Measurements from ENCODE around the gene AKAP13. TPM values are rescaled to one million over a fixed set of nuclear protein-coding genes. Genes with fewer than 3 reads are reported as not detected.

The AKAP13 gene
- total RNA-seq, 1 donor from 2014 or later = 114 TPM

GRCh38 chr15:85709250-85709649 is 328.8 kb downstream of the AKAP13 start:
- Mint-ChIP-seq H3K27ac (peak overlapping the region; percentile 26), H3K4me3 (ENCODE audit: low read depth) (no peak overlapping the region), H3K27me3 (no peaks in the 10 kb centered on the region), H3K9me3 (ENCODE audit: low read depth) (no peaks in the 10 kb centered on the region), H3K4me1 (ENCODE audit: low read depth) (peaks cover 44% of the 10 kb centered on the region), H3K36me3 (ENCODE audit: insufficient read depth) (peaks cover 17% of the 10 kb centered on the region)
- DNase-seq (ENCODE audit: low spot score, unreplicated experiment) = no peak
- TF ChIP-seq CTCF (IDR thresholded peaks at IDR 0.05; ENCODE audit: unreplicated experiment) = no peak

- H3K36me3 Mint-ChIP-seq (ENCODE audit: insufficient read depth) = peaks cover 20% of the 10 kb centered on the region
- H3K4me1 Mint-ChIP-seq (ENCODE audit: low read depth) = peaks cover 36% of the 10 kb centered on the region
- no peak for DNase-seq (ENCODE audit: low spot score, unreplicated experiment)
- peak overlapping the region; percentile 92 for H3K27ac Mint-ChIP-seq
- no peak for TF ChIP-seq CTCF (IDR thresholded peaks at IDR 0.05; ENCODE audit: unreplicated experiment)
- H3K4me3 Mint-ChIP-seq (ENCODE audit: low read depth) = no peak overlapping the region
- no peaks in the 10 kb centered on the region for H3K9me3 Mint-ChIP-seq (ENCODE audit: low read depth)
- H3K27me3 Mint-ChIP-seq = no peaks in the 10 kb centered on the region
Measured at GRCh38 chr15:85710340-85710842, 330.0 kb downstream of the AKAP13 start.

GRCh38 chr15:85711580-85712192 is 331.3 kb downstream of the AKAP13 start:
- no peak for DNase-seq (ENCODE audit: low spot score, unreplicated experiment)
- Mint-ChIP-seq H3K4me3 (ENCODE audit: low read depth) (no peak overlapping the region), H3K9me3 (ENCODE audit: low read depth) (no peaks in the 10 kb centered on the region), H3K4me1 (ENCODE audit: low read depth) (peaks cover 29% of the 10 kb centered on the region), H3K27me3 (no peaks in the 10 kb centered on the region), H3K36me3 (ENCODE audit: insufficient read depth) (peaks cover 25% of the 10 kb centered on the region), H3K27ac (no peak overlapping the region)
- TF ChIP-seq CTCF (IDR thresholded peaks at IDR 0.05; ENCODE audit: unreplicated experiment) = no peak

- TF ChIP-seq CTCF (IDR thresholded peaks at IDR 0.05; ENCODE audit: unreplicated experiment) = no peak
- no peak for DNase-seq (ENCODE audit: low spot score, unreplicated experiment)
- H3K27ac Mint-ChIP-seq = no peak overlapping the region
- no peaks in the 10 kb centered on the region for H3K9me3 Mint-ChIP-seq (ENCODE audit: low read depth)
- H3K27me3 Mint-ChIP-seq = no peaks in the 10 kb centered on the region
- H3K4me3 Mint-ChIP-seq (ENCODE audit: low read depth) = no peak overlapping the region
- H3K4me1 Mint-ChIP-seq (ENCODE audit: low read depth) = peaks cover 9% of the 10 kb centered on the region
- peaks cover 42% of the 10 kb centered on the region for H3K36me3 Mint-ChIP-seq (ENCODE audit: insufficient read depth)
Measured at GRCh38 chr15:85716261-85716660, 335.9 kb downstream of the AKAP13 start.

GRCh38 chr15:85717212-85717611 is 336.8 kb downstream of the AKAP13 start:
- Mint-ChIP-seq H3K27ac (no peak overlapping the region), H3K4me3 (ENCODE audit: low read depth) (no peak overlapping the region), H3K36me3 (ENCODE audit: insufficient read depth) (peaks cover 42% of the 10 kb centered on the region), H3K27me3 (no peaks in the 10 kb centered on the region), H3K4me1 (ENCODE audit: low read depth) (peaks cover 9% of the 10 kb centered on the region), H3K9me3 (ENCODE audit: low read depth) (no peaks in the 10 kb centered on the region)
- no peak for DNase-seq (ENCODE audit: low spot score, unreplicated experiment)
- TF ChIP-seq CTCF (IDR thresholded peaks at IDR 0.05; ENCODE audit: unreplicated experiment) = no peak

Measured in progenitor cell of endocrine pancreas (in vitro differentiated cells).